22Rv1 (cell line): ENCODE results near the gene SLC35A2.

Source experiments
- H3K27ac ChIP-seq: fragments of 450-650 bp; 2 replicates; pipeline ENCODE4 v1.5.1; 2017
- CTCF ChIP-seq: fragments of 450-650 bp; IDR thresholded peaks from 2 replicates; pipeline ENCODE4 v1.5.1; 2017; ENCODE audit warnings: mild to moderate bottlenecking
- ZFX ChIP-seq: fragments of 450-650 bp; IDR thresholded peaks from 2 replicates; pipeline ENCODE4 v1.6.1; 2017; ENCODE audit warnings: antibody characterized with exemption, borderline replicate concordance

Gene SLC35A2

DNA sequence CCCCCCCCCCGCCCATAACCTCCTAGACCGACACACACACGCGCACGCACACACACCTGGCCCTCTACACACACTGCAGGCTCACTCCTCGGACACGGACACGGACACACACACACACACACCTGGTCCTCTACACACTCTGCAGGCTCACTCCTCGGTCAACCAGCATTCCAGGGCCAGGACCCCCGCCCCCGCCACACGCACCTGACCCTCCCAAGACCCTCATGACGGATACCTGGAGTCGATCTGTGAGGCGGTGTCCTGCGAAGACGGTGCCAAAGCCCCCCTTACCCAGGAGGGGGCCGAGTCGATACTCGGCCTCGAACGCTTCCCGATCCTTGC lies 6.8 kb upstream of the SLC35A2 start:
- no peak for TF ChIP-seq CTCF
- no peak for TF ChIP-seq ZFX
- H3K27ac ChIP-seq: peak overlapping the region; percentile 72

GRCh38 chrX:48917139-48918001 lies 5.9 kb upstream of the SLC35A2 start:
- peak overlapping the region; percentile 72 for H3K27ac ChIP-seq
- TF ChIP-seq ZFX: no peak
- peak; percentile 90 for TF ChIP-seq CTCF

GRCh38 chrX:48914593-48915493 lies 3.4 kb upstream of the SLC35A2 start:
- no peak for TF ChIP-seq ZFX
- H3K27ac ChIP-seq: no peak overlapping the region

DNA sequence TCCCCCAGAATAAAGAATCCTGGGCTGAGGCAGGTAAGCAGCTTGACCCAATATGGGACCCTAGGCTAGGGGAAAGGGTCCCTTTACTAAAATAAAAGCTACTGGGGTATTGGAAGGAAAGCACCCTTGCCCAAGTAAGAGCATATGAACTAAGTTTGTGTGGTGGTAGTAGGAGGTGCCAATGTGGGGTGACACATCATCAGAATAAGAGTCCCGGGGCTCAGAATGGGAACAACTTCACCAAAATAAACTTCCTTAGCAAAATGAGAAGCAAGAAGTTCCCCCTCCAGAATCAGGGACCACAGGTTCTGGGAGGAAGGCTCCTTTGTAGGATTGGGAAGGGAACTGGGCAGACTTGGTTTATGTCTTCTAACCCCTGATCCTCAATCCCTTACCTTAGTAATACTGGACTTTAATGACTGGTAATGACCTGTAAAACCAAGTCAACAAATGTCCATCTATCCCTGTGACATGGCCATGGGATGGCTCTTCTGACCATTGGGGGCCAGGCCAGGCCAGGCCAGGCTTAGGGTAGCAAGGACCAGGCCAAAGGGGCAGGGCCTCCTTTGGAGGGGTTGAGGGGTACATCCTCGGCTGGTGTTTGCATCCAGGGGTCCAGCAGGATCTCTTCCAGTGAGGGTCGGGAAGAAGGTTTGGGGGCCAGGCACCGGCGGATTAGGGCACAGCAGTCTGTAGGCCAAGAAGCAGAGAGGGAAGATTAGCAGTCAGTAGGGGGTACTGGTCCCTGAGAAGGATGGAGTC lies 2.3 kb upstream of the SLC35A2 start:
- TF ChIP-seq CTCF (no peak), ZFX (no peak)
- no peak overlapping the region for H3K27ac ChIP-seq

DNA sequence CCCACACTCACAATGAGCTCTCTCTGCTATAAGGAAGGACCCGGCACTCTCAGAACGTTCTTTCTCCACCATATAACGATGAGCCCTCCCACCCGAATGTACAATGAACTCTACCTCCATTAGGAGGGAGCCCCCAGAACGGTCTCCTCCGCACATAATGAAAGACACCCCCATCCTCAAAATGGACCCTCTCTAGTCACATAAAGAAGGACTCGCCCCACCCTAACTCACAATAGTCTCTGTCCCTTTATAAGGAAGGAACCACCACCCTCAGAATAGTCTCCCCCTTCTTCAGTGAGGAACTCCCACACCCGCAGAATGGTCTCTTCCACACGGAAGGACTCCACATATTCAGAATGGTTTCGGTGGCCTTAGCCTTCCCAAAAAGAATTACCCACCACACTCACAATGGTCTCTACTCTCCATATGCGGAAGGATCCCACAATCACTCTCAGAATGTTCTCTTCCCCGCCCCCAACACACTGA lies 477 bp downstream of the SLC35A2 start:
- peak overlapping the region; percentile 84 for H3K27ac ChIP-seq
- TF ChIP-seq CTCF: no peak
- no peak for TF ChIP-seq ZFX

DNA sequence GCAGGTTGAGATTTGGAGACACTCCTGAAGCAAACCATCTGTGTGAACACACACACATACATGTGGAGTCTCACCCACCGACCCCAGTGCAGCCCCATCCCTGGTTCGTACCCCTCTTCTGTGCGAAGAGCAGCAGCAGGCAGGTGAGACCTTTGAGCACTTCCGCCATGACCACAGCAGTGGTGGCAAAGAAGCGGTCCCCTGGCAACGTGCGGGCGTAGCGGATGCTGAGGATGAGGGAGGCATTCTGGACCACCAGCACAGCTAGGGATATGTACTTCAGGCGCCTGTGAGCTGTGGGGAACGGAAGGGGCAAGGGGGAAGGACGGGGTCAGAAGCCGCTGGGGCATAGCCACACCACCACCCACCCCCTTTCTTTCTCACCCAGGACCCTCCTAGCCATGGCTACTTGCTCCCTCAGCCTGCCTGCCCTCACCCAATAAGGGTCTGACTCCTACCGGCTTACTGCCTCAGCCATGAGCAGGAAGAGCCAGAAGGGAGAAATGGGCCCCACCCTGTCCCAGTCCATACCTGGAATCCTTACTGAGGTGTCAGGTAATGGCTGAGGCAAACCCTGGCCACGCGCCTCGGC lies 1.6 kb downstream of the SLC35A2 start:
- TF ChIP-seq CTCF (no peak), ZFX (no peak)
- H3K27ac ChIP-seq: no peak overlapping the region

DNA sequence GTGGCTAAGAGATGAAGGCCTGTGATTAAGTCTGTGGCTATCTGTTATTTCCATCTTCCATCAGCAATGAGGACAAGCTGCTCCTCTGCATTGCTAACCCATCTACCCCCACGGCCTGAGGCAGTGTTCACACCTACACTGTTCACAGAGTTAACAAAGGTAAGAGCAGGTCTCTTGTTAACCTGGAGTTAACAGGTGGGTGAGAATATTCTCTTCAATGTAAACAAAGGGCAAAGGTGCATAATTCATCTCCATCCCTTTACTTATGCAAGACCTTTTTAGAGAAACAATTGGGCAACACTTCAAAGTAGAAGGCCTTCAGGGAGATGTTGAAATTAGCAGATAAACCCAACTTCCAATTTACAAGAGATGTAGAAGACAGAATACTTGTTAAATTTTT lies 2.8 kb downstream of the SLC35A2 start:
- no peak for TF ChIP-seq ZFX
- TF ChIP-seq CTCF: no peak
- H3K27ac ChIP-seq: no peak overlapping the region
